Activated CD4-positive, CD25-positive, alpha-beta regulatory T cell treated with anti-CD3 and anti-CD28 coated beads, Interleukin-2, amount 50 U/mL, for 24 hours (primary cell): Measurements from ENCODE around the gene TFAM.
A peak's percentile ranks its signal among the peaks of the same experiment; 100 is the strongest.
"Not testable (repeated sequence)": the region's sequence is repeated elsewhere in the genome, so short reads cannot be mapped to it uniquely, and the experiment has no call there.

Source experiments
- ATAC-seq, 2 donors: fragments of 150-1000 bp; cut with Tn5 transposase; one replicate each; pipeline ENCODE4 v1.10.0; 2021; ENCODE audit warnings: mild to moderate bottlenecking in 1 of 2, moderate library complexity in 1 of 2

TFAM gene

DNA sequence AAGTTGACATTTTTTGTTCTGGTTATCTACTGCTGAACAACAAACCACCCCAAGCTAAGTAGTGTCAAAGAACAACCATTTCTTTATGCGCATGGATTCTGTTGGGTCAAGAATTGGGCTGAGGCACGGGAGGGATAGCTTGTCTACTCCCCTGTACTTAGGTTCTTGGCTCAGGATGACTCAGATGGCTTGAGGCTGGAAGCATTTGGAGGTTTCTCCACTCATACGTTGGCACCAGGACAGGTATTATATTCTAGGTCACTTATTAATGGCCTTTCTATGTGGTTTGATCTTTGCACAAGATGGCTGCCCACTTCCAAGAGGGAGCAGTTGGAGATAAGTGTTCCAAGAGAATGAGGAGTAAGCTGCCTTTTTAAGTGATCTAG lies 11.8 kb upstream of the TFAM start:
- ATAC-seq: no peak

DNA sequence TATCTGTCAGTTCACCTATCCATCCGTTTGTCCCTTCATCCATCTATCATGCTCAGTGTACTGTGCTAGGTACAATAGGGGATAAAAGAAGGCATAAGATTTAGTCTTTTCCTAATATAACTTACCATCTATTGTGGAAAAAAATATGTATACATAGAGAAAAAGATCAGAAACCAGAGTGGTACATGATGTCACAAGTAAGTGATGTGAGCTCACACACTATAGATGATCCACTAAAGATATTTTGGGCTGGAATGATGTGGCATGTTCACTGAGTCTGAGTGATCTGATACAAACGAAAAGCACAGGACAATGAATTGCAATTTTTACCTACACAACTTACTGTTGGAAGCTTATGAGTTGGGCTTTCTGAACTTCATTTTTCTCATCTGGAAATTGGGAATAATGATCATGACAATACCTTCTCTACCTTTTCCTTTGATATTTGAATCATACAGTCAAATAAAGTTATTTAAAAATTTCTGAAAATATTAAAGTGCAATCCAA lies 2.7 kb upstream of the TFAM start:
- no peak for ATAC-seq

DNA sequence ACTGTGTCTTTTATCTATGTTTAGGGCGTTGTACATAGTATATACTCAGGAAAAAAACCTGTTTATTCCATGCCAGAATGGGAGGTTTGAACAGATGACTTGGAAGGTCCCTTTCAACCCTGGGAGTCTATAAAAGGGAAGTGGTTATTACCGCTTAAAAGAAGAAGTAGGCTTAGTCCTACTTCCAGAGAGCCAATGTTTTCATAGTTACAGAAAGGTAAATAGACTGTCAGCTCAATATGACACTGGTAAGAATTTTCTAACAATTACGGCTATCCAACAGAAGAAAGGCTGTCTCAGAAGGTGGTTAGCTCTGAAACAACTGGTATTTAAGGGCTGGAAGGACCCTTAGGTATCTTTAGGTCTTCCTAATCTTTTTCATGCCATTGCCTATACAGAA lies 1.1 kb upstream of the TFAM start:
- ATAC-seq: peak in 1 of 2 donors; percentile 11

DNA sequence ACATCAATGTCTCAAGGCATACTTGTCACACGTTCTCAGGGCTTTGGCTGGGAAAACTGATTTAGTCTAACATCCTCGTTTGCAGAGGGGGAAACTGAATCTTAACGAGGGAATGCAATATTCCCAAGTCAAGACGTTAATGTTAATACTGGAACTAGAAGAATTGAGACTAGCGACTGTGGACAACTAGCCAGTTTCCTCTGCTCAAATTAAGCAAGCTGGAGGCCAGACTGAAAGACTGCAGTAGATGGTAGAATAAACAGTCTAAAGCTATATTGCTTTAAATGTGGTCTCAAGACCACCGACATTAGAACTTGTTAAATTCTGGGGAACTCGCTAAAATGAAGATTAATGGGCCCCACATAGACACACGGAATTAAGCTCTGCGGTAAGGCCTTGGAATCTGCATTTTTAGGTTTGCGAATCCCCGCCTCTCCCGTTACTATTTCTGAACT lies 639 bp upstream of the TFAM start:
- ATAC-seq: no peak

DNA sequence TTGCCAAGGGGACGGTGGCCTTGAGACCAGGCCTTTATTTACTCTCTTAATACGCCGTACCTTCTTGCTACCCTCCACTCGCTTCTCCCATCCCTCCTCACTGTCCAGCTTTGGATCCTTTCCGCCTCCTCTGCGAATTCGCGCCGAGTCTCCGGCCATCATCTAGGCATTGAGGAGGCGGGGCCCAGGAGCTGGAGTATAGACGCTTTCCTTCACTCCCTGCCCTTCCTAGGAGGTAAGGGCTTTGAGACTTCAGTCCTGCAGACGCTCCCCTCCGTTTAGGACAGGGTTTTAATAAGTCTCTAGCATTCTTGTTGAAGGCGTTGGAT lies 538 bp downstream of the TFAM start:
- ATAC-seq: peak in 1 of 2 donors; percentile 5

DNA sequence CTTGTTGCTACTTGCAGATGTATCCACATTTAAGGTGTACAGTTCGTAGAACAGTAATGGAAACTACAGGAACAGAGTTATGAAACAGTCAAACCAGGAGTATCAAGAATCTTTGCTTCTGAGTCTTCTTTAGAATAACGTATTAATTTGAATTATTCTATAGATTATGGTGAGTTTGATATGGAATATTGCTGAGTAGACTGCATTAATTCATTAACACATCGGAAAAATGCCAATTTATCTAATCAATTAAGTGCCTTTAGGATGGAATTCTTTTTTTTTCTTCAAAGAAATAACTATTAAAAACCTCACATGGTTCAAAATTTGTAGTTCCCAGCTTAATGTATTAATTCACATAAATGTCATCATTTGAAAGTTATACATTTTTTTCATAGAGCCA lies 3.8 kb downstream of the TFAM start:
- ATAC-seq: no peak

DNA sequence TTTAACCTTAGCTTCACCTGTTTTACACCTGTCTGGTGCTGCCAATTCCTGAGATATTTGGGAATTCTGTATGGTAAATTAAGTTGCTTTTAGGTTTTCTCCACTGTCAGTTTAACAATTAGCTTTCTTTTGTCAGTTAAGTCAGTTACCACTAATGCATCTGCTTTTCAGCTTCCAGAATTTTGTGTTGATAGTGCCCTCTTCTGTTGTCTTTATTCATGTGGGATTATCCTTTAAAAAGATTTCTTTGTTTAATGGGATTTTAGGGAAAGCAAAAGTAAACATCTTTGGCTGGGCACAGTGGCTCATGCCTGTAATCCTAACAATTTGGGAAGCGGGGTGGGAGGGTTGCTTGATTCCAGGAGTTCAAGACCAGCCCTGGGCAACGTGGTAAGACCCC lies 8.1 kb downstream of the TFAM start:
- no peak for ATAC-seq

DNA sequence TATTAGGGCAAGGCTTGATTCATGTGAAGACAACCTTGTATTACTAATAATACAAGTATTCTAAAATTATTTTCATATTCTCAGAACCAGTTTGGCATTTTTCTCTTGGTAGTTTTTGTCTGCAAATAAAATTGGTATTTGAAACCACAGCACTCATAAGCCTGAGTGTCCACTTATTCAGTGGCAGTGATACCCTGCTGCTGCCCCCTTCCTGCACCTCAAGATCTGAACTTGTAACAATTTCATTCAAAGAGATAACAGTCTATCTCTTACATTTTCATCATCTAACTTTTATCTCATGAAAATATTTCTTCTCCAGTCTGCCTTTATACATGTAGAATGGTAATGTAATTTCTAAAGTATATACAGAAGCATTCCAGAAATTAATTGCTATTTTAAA lies 9.3 kb downstream of the TFAM start:
- ATAC-seq: no peak

DNA sequence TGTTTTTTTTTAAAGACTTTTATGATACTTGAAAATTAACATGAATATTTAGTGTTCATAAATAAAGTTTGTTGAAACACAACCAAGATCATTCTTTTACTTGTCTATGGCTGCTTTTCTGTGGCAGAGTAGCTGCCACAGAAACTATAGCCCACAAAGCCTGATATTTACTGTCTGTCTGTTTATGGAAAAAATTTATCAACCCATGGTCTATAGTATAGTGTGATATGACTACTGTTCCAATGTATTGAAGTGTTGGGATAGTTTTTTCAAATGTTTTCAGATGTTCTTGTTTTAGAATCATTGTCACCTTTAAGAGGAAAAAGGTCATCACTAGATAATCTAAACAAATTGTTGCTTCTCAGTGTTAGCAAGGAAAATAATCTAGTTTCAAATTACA lies 10.8 kb downstream of the TFAM start:
- ATAC-seq: no peak

DNA sequence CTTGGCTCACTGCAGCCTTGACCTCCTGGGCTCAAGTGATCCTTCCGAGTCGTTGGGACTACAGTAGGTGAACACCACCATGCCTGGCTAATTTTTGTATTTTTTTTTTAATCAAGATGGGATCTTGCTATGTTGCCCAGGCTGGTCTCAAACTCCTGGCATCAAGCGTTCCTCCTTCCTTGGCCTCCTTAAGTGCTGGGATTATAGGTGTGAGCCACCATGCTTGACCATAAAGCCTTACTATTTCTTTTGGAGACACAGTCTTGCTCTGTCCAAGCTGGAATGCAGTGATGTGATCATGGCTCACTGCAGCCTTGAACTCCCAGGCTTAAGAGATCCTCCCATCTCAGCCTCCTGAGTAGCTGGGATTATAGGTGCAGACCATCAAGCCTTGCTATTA lies 12.6 kb downstream of the TFAM start:
- ATAC-seq: no peak

DNA sequence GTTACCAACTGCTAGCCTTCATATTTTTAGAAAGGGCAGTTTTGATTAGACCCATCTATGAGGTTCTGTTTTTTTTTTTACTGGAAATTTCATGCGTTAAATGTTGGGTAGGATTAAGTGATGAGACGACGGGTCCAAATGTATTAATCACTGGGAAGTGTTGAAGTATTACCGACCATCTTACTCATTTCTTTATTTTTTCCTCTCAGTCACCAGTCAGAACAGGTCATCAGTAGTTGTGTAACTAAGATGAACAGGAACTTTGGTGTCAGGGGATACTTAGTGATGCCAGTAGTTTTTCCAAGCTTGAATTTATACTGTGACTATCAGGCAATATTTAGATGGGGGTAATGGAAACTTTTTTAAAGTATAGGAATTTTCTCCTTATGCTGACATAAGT lies 14.2 kb downstream of the TFAM start:
- ATAC-seq: no peak

DNA sequence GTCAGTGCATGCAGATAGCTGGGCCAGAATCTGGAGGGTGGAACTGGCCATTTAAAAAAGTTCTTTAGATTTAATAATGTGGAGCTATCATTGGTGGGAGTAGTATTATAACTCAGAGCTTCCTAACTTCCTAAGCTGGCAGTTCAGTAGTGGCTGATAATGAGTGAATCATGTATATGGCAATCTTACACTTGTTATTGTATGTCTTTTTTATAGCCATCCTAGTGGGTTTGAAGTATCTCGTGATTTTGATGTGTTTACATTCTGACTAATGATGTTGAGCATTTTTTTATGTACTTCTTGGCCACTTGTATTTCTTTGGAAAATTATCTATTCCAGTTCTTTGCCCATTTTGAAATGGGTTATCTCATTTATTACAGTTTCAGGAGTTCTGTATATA lies 15.4 kb downstream of the TFAM start:
- ATAC-seq: no peak

DNA sequence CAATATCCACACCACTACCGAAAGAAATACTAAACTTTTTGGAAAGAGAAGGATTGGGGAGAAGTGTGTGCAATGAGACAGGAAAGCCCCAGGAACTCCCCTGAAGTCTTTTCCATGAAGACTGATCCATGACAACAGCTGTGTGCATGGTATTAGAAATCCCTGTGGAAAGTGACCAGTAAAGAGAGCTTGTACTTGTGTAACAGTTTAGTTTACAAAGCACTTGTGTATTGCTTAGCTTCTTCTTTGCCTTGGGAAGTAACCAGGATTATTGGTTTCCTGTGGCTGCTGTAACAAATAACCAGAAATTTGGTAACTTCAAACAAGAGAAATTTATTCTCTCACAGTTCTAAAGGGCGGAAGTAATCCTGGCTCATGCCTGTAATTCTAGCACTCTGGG lies 18.8 kb downstream of the TFAM start:
- no peak for ATAC-seq

DNA sequence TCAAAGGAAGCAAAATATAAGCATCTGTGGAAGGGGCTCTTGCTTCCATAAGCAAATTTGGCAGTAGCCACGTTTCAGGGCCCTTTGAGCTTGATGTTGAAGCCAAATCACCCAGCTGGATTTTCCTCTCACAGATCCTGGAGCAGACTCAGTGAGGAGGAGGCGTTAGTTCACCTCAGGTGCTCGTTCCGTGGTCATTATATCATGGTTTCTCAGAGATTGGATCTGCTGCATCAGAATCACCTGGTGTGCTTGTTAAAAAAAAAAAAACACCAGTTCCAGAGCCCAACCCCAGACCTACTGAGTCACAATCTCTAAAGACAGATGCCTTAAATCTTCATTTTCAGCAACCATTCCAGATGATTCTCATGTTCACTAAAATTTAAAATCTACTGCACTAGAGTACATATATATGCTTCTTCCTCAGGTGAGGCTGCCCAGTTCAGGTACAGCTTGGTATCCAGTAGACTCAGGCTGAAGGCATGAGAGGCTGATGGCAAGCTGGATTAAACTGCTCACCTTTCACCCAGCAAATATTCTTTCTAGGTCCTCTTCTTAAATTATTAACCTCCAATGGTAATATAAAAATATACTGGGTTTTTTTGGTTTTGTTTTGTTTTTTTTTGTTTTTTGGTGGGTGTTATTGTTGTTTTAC lies 24.9 kb downstream of the TFAM start:
- ATAC-seq: no peak

DNA sequence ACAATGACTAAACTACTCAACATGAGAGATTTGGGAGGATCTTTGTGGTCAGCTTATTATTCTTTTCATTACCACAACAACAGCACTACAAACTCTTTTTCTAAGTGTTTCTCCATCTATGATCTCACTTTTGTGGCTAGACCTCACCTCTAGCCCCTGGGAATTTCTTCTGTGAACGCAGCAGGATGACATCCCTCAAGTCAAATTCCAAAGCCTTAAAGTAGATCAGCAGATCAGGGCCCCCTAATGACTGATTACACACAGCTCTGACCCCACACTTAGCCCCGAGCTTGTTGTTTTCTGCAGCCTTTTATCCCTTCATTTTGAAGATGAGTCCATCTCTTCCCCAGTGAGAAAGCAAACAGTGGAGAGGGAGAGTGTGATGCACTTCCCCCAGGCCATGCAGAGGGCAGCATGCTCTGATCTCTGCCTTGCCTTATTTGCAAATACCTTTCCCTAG lies 27.3 kb downstream of the TFAM start:
- no peak for ATAC-seq

DNA sequence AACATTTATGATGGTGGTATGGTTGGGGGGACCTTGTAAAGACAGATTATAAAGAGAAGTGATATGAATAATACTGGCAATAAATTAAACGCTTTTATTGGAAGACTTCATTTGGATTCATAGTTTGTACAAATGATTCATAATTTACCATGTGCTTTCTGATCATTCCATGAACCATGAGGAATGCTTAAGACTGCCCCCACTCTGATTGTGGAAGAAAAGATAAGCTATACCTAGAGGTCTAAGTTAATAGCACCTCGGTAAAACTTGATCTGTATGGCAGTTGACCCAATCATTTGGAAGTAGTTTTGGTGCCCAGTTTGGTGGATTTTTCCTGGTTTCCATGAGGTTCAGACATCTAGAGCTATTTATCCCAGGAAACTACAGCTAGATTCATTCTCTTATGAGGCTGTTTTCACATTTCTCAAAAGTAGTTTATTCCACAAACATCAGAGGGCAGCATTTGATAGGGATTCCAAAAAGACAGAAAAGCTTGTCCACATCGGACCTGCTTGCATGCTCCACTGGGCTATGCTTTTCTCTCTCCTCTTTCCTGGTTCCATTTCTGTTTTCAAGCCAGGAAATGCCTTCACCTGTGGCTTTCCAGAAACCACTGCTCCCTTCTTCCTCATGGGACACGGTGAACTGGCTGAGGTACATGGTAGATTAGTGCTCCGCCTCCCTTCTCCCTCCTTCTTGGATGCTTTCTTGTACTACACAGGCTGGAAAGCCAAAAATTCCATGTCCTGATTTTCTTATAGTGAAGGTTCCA lies 29.2 kb downstream of the TFAM start:
- no peak for ATAC-seq

DNA sequence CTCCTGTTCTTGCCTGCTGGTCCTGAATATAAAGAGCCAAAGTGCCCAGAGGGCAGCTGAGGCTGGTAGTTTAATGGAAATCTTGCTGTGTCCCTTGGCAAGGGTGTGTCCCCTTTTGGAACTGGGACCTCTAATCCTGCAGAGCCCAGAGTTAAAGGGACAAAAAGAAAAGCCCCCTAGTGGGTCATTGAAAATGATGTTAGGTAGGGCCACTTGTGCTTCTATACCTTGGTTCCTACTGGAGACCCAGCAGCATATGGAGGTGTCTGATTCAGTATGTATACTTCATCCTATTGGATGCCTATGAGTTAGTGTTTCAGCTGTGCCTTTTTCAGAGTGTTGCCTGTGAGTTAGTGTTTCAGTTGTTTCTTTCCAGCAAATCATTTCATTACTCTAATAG lies 30.5 kb downstream of the TFAM start:
- no peak for ATAC-seq

DNA sequence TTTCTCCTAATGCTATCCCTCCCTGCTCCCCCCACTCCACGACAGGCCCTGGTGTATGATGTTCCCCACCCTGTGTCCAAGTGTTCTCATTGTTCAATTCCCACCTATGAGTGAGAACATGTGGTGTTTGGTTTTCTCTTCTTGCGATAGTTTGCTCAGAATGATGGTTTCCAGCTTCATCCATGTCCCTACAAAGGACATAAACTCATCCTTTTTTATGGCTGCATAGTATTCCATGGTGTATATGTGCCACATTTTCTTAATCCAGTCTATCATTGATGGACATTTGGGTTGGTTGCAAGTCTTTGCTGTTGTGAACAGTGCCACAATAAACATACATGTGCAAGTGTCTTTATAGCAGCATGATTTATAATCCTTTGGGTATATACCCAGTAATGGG lies 32.7 kb downstream of the TFAM start:
- ATAC-seq: not testable (repeated sequence)

DNA sequence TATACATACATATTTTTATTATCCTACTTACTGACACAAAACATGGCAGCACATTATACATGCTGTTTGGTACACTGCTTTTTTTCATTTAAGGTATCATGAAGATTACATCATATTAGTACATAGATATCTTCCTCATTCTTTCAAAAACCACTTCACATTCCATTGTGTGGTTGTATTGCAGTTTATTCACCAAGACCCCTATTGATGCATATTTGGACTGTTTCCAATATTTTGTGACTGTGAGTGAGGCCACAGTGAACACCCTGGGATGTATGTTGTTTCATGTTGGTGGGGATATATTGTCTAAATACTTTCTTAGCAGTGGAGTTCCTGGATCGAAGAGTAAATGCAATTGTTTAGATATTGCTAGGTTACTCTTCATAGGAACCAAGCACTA lies 39.0 kb downstream of the TFAM start:
- no peak for ATAC-seq

DNA sequence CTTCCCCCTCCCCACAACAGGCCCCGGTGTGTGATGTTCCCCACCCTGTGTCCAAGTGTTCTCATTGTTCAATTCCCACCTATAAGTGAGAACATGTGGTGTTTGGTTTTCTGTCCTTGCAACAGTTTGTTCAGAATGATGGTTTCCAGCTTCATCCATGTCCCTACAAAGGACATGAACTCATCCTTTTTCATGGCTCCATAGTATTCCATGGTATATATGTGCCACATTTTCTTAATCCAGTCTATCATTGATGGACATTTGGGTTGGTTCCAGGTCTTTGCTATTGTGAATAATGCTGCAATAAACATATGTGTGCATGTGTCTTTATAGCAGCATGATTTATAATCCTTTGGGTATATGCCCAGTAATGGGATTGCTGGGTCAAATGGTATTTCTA lies 43.2 kb downstream of the TFAM start:
- ATAC-seq: not testable (repeated sequence)

DNA sequence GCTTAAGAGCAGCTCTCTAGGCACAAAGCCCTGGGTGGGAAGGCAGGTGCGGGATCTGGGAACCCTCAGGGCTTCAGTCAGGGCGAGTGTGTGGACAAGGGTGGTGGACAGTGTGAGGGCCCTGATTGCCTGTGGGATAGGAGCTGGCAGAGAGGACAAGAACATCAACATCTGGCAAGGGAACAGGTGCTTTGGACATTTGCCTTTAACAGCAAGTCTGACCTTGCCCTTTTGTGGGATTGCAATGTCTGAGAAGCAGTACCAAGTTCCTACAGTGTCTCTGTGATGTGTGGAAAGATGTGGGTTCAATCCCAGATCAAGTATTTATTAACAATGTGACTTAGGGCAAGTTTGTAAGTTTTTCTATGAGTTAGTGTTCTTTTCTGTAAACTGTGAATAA lies 46.7 kb downstream of the TFAM start:
- ATAC-seq: no peak

DNA sequence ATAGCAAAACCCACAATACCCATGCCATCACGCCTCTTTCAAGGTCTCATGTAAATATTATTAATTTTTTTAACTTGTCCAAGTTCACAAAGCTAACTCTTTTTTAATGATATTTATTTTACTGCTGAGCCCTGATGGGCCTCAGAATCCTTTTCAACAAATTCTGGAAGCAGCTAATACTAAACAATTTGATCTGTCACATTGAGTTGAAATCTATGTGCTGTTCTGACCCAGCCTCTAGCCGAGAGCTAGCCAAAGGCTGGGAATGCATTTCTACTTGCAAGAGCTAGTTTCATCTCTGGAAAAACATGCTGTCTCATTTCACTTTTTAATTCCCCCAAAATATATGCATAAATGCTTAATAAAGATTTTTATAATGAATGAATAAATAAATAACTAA lies 47.9 kb downstream of the TFAM start:
- no peak for ATAC-seq

DNA sequence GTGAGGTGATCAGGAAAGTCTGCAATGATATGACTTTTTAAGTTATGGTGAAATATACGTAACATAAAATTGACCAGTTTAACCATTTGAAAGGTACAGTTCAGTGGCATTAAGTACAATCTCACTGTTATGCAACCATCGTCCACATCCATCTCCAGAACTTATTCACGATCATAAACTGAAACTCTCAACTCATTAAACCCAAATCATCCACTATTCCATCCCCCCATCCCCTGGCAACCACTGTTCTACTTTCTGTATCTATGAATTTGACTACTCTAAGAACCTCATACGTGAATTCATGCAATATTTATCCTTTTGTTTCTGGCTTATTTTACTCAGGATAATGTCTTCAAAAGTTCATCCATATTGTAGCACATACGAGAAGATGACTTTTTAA lies 48.4 kb downstream of the TFAM start:
- no peak for ATAC-seq

DNA sequence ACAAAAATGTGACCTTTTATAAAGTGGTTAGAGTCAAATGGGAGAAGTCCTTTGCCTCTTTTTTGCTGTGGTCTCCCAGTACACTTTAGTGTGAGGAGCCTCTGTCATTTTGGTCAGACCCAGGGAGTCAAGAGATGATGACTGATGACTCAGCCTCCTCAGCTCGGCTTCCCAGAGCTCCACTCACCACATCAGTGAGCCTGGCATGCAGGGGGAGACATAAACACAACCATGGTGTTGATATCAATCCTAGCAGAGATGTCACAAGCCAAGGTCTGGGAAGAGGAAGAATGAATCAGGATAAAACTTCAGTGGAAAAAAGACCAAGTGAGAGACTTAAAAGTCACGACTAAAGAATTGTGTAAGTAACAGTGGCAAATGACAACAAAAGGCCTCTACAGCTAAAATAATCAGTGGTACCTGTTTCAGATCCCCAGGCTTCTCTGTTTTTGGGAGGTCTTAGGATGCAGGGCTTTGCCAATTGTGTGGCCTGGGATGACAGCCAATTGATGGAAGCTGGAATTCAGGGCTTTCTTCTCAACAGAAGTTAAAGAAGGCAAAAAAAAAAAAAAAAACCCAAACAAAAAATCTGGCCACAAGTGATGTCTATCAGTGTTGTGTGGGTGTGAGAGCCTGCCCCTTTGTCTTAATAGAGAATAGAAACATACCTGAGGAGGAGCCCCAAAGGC lies 50.2 kb downstream of the TFAM start:
- ATAC-seq: peak in 1 of 2 donors; percentile 51
